Erythroblast (primary cell): ENCODE results near the gene OTUD5.

Experiments used
- GATA1 ChIP-seq: IDR thresholded peaks from 2 replicates; pipeline ENCODE4 v1.6.1; 2011; ENCODE audit warnings: low read depth, mild to moderate bottlenecking, control low read depth, low read length, moderate library complexity
- POLR2A ChIP-seq: IDR thresholded peaks from 2 replicates; pipeline ENCODE4 v1.6.1; 2011; ENCODE audit warnings: mild to moderate bottlenecking, low read length

- TF ChIP-seq POLR2A (no peak), GATA1 (no peak)
These were observed 44.2 kb upstream of the OTUD5 start for GRCh38 chrX:49001521-49002090.
